HPDE6-E6E7 (cell line): Measurements from ENCODE around the gene SMYD2.

Experiments used
- DNase-seq: peaks from one replicate; pipeline ENCODE4 v3.0.0; 2011; ENCODE audit warnings: missing footprints; ENCODE audit errors: extremely low spot score

Gene SMYD2

DNA sequence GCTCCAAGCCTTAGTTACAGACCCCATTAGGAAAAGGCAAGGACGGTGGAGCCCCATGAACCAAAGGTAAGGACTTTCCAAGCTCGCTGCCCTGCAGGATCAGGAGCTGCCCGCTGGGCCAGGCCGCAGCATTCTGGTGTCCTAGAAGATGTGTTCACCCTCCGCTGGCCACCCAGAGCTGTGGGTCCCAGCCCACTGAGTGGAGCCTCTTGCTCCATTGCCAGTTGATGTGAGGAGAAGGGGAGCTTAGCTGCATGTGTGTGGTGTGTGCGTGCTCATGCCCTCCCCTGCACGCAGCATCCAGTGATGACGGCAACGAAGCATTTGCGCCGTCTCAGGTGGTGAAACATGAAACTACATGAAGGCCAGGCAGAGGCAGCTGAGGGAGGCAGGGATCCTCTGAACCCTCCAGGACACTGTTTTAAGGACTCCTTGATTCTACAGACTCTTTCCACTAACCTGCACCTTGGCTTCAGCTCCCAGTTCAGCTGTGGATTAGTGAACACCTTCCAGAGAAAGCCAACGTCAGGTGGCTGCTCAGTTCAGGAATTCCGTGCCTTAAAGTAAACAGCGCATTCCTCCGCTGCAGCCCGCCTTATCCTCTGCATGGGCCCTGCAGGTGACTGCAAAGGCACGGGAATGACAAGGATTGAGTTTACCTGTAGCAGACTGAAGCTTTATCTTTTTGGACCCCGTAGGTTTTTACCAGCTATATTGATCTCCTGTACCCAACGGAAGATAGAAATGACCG is 48.7 kb downstream of the SMYD2 start:
- DNase-seq, result no peak

- DNase-seq, result no peak
Observed at GRCh38 chr1:214330222-214330621, 49.3 kb downstream of the SMYD2 start.

DNA sequence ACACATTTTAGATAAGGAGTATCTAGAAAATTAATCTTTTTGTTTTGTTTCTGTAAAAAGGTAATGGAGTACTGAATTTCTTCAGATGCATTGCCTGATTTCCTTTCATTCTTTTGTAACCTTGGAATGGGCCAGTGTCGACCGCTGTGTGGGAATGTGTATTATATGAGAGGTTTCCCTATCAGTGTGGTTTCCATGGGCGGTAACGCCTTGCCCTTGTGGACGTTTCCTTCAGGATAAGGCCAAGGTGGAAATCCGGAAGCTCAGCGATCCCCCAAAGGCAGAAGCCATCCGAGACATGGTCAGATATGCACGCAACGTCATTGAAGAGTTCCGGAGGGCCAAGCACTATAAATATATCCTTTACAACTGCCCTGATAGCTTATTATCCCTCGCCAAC is 49.8 kb downstream of the SMYD2 start:
- DNase-seq, result no peak

DNA sequence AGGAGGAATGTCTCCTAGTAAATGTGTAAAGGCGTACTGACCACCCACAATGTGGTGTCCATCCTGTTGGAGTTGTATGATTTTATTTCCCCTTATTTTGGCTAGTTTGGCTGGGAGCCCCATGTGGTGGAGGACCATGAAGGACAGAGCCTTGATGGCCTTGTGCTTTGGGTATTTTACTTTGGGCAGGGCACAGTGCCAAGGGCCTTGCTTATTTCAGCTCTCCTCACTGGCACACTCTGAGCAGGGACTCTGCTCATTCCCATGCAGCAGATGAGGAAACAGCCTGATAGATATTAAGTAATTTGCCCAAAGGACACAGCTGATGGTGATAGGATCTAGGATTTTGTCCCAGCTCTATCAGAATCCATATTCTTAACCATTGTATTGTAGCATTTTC is 50.2 kb downstream of the SMYD2 start:
- DNase-seq, result no peak

DNA sequence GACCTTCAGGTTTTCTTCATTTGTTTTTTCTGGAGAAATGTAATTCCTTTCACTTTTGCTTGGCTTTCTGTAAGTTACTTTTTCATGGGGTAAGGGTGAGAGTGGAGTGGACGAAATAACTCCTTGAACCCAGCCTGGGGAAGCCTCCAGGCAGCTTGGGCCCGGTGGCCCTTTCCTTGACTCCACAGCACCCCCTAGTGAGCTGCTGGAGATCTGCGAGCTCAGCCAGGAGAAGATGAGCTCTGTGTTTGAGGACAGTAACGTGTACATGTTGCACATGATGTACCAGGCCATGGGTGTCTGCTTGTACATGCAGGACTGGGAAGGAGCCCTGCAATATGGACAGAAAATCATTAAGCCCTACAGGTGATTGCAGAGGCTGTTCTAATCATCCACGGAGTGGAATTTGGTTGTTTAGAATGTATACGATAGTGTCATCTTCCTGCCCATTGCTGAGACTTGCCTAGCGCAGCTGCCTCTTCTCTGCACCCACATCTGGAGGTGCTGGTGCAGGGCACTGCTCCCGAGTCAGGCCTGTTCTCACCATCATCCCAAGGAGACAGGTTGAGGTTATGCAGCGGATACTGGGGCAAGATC is 51.0 kb downstream of the SMYD2 start:
- DNase-seq, result peak; percentile 34

DNA sequence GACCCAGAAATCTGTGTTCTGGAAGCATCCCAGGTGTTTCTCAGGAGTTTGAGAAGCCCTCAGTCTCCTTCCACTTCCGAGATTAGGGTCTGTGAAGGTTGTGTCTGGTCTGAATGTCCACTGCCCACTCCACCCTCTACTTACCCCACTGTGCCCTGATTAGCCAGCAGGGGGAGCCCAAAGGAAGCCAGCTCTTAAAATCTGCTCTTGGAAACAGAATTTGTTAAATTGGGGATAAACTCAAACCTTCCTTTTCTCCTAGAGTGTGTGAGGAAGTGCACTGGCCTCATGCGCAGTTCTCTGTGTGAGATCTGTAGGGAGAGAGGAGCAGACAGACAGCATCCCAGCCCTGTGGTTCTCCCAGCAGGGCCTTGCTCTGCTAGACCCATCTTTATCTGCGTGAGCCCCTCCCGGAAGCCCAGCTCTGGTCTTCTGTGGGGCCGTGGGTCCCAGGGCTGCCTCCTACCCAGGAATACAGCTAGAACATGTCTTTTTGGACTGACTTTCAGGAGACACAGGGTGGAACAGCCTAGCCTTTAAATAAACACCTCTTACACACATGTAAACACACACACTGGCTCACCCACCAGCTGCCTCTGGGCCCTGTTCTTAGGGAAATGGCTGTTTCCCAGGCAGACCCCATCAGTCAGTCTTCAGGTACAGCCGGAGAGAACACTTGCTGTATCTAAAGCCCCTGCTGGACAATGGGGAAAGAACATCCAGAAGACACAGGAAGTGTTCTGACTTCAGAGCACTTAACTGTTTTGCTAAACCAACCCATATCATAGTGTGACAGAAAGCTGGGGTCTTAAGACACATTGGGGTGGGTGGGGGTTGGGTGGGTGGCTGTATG is 52.2 kb downstream of the SMYD2 start:
- DNase-seq, result peak; percentile 34

DNA sequence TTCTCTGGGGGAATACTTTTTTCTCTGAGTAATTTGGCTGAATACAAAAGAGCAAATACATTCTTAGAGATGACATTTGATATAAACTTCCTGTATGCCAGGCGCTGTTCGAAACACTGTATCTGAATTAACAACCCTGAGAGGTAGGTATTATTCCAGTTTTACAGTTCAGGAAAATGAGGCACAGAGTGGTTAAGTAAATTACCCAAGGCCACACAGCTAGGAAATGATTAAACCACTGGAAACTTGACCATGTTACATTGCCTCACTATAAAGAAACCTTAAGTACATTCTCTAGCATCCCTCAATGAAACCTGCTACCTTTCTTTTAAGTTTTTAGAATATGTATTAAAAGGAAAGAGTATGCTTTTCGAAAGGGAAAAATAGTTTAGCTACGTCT is 54.6 kb downstream of the SMYD2 start:
- no peak for DNase-seq

- no peak for DNase-seq
Observed at GRCh38 chr1:214337015-214337414, 56.1 kb downstream of the SMYD2 start.

DNA sequence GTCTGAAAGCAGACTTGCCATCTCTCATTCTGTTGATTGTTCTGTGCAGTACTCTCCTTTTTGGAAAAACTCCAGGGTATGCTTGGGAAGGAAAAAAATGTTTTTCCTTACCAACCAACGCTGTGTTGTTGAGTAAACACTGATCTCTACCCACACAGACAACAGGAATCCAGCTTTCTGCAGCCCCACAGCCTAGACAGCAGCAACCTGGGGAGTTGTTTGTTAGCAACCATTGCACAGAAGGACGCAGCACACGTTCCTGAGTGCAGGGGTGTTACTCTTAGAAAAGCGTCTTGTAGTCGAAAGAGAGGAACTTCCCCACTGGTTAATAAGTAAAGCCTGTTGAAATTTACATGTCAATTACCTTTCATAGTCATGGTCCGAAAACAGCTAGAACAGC is 56.6 kb downstream of the SMYD2 start:
- no peak for DNase-seq

GRCh38 chr1:214338212-214338611 is 57.3 kb downstream of the SMYD2 start:
- no peak for DNase-seq

DNA sequence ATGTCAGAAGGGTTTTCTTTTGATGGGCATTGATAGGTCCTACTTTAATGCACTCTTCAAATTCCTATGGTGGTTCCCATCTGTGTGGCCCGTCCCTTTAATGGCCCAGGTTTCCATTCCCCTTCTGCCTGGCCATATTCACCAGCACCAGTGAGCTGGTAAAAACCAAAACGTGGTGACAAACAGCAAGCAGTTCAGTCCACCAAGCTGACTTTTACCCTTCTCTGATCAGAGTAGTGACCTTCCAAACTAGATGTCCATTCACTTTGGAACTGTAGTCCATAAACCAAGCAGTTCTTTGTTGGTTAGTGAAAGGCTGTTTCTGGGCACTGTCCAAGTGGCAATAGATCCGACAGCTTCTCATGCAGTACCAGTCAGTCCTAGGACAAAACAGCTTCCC is 60.5 kb downstream of the SMYD2 start:
- DNase-seq, result no peak

GRCh38 chr1:214341932-214342331 is 61.0 kb downstream of the SMYD2 start:
- no peak for DNase-seq

- DNase-seq, result no peak
Observed at GRCh38 chr1:214342525-214342924, 61.6 kb downstream of the SMYD2 start.

DNA sequence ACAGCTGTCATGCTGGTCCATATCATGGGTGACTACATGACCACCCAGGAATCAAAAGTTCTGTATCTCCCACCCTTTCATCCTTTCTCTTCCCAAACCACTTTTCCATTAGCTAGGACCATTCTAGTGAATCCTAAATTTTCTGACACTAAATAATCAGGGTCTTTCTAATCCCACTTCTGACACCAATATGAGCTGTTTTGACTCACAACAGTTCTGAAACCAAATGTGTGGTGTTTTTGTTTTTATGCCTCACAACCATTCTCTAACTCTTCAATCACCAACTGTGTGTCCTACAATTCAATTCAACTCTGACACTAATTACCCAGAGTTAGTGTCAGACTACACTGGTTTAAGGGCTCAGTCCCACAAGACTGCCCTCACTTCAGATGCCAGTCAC is 63.9 kb downstream of the SMYD2 start:
- DNase-seq, result no peak

- no peak for DNase-seq
Observed at GRCh38 chr1:214349008-214349407, 68.0 kb downstream of the SMYD2 start.

DNA sequence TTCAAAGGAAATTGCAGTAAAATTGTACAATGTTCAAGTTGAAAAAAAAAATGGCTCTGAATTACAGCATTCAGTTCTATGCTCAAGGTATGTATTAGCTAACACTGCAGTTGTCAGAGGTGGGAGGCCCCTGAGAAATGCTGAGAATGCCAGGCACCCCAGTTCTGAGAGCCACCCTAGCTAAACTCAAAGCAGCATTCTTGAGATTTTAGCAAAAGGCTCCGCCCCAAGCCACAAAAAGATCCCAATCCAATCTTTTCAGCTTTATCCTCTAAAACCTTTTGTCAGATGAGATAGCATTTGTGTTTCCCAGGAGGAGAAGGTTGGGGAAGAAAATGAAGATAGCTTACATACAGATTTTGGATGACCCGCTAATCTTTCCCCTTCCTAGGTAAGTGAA is 68.8 kb downstream of the SMYD2 start:
- DNase-seq, result no peak

- no peak for DNase-seq
Observed at GRCh38 chr1:214351551-214352277, 70.8 kb downstream of the SMYD2 start.

DNA sequence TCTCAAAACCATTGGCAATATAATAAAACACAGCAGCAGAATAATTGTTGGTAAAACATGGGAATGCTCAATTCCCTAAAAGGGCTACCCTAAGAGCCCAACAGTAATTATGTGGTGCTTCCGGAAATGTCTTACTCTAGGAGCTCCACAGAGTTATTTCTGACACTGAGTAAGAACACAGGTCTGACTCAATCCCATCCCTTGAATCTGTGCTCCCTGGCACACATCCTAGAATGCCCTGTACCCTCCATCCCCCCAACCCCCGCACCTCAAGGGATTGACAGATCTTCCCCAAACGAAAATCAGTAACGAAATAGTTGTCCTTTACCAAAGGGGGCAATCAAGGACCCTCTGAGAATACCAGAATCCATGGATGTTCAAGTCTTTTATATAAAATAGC is 71.9 kb downstream of the SMYD2 start:
- DNase-seq, result no peak

DNA sequence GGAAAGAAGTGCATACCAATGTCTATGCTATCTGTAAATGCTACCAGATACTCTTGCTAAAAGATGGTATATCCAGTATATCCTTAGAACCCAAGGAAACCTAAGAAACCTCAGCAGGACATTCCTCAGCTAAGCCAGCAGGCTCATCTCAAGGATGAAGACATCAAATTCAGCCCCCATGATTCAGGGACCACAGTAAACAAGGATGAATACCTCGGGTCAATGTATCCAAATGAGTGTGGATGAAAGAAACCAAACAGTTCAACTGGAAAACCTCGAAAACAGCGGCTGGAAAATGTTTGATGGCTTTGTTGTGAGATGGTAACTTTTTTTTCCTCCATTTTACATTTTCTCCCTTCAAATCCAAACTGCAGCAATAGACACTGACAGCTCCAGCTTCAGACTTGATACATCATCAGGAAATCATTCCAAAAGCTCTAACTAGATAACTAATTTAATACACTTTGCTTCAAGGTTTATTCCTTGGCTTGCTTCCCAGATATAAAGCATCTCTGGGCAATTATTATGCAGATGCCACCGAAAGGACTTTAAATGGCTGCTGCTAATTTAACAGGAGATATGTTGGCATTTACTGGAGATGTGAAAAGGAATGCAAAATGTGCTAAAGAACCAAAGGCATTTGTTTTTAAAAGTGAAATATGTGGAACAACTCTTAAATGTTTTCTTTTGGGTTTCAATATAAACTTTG is 73.6 kb downstream of the SMYD2 start:
- no peak for DNase-seq

GRCh38 chr1:214360116-214360515 is 79.2 kb downstream of the SMYD2 start:
- DNase-seq, result no peak

DNA sequence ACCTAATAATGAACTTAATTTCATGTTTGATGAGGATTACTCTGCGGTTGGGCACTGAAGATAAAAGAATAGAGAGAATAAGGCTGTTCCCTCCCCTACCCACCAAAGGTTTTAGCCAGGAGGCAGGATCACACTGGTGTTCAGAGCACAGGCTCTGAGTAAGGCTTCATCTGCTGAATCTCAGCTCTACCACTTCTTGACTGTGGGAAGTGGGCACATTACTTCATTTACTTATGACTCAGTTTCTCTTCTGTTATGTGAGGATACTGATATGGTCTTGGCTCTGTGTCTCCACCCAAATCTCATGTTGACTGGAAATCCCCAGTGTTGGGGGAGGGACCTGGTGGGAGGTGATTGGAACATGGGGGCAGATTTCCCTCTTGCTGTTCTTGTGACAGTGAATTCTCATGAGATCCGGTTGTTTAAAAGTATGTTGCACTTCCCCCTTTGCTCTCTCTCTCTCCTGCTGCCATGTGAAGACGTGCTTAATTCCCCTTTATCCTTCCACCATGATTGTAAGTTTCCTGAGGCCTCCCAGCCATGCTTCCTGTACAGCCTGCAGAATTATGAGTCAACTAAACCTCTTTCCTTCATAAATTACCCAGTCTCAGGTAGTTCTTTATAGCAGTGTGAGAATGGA is 79.7 kb downstream of the SMYD2 start:
- no peak for DNase-seq
